Measurements from ENCODE around the gene KLF12. TPM values are rescaled to one million over a fixed set of nuclear protein-coding genes. Genes with fewer than 3 reads are reported as not detected.

KLF12 gene
- 1.7 and 12.8 TPM in 2 replicates for total RNA-seq (2014; rRNA removed; shearing (Covaris generic); ENCODE audit: low replicate concordance)

DNA sequence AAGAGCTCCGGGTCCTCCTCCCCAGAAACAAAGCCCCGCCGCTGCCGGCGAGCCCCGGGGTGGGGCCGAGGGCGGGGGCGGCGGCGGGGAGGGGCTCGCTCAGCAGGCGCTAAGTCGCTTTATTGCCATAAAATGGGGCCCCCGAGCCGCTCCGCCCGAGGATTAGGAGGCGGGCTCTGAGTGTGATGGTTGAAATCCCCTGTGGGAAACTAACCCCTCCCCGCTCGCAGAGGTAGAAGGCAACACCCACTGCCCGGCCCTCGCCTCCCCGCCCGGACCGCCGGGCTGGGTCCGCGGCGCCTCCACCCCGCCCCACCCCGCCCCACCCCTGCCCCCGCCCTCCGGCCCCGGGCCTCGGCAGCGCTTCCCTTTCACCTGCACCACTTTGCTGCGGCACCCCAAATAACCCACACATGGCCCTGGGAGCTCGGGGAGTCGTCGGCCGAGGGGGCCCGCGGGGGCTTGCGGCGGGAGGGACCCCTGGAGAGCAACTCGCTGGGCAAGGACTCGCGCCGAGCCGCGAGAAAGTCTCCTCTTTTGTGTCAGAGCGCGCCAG is at the start of gene KLF12:
TSS of gene KLF12 (minus strand) at position 184 of the 556 bp plus-strand sequence.
- H3K36me3 ChIP-seq = no peaks in the 10 kb centered on the region
- H3K9me3 ChIP-seq = no peaks in the 10 kb centered on the region
- H3K27me3 ChIP-seq = no peaks in the 10 kb centered on the region
- H3K4me3 ChIP-seq = peak within 1 kb of the TSS; percentile 89
- peak; percentile 91 for DNase-seq

DNA sequence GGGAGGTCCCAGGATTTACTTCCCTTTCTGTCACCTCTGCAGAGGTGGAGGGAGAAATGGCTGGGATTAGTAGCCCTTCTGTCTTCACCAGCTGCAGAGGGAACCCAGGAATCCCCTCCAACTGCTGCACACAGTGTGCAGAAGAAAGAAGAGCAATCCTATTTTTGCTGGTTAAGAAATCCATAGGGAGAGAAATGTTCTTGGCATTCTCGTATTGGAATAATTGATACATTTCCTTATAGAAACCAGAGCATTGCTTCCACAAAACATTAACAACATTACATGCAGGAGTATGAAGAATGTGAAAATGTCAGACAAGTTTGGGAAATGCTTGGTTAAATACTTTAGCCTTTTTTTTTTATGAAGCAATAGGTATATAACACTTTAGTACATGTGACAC is 48.3 kb upstream of the KLF12 start:
- Histone ChIP-seq H3K36me3 (no peaks in the 10 kb centered on the region), H3K9me3 (no peaks in the 10 kb centered on the region; the same call in 1 of the 2 replicates), H3K4me3 (no peak overlapping the region), H3K27me3 (no peaks in the 10 kb centered on the region)
- DNase-seq = no peak

DNA sequence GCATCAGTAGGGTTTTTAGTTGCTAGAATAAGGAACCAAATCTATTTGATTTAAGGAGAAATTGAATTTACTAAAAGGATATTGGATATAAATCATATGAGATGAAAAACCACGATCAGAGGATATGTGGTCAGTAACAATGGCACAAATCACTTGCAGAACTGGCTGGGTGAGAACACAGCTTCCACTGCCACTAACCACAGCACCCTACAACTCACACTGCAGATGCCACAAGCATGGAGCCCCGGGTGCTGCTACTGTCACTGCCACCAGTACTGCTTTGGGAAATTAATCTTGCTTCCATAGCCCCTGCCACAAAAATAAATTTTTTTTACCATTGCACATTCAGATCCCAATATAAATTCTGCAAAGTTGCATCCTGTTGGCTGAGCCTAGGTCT is 40.6 kb upstream of the KLF12 start:
- DNase-seq = no peak
- no peaks in the 10 kb centered on the region for H3K36me3 ChIP-seq
- no peaks in the 10 kb centered on the region for H3K27me3 ChIP-seq
- no peak overlapping the region for H3K4me3 ChIP-seq
- H3K9me3 ChIP-seq = no peaks in the 10 kb centered on the region

DNA sequence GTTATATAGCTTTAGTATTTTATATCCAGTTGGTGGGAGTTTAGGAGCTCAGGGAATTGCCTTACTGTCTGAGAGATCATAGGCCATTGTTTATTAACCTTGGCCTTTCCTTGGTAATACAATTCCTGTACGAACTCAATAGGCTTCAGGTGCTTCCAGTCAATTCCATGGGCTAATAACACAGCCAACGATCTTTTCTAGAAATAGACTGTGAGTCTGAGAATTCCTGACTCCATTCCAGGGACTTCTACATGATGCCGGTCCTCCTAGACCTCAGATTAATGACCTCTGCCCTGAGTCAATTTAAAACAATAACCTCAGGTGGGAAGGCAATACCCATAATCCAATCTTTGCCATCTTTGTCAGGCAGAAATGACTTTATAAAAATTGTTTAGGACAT is 39.6 kb upstream of the KLF12 start:
- no peak for DNase-seq
- Histone ChIP-seq H3K36me3 (no peaks in the 10 kb centered on the region), H3K9me3 (no peaks in the 10 kb centered on the region), H3K4me3 (no peak overlapping the region), H3K27me3 (no peaks in the 10 kb centered on the region)

DNA sequence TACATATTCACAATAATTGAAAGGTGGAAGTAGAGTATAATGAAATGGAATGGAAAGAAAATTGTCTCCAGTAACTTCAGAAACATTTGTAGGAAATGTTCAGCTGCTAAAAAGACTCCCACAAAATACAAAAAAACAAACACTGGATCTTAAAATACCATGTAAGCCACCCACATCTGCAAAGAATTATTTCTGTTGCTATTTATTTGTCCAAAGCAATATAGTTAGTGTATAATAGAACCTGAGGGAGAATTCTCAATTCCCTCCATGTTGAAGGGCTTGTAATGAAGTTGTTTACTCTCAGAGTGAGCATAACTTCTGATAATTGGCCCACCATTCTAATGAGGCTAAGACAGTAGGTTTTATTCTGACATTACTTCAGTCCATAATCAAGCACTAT is 37.4 kb upstream of the KLF12 start:
- no peaks in the 10 kb centered on the region for H3K9me3 ChIP-seq
- no peak for DNase-seq
- H3K4me3 ChIP-seq = no peak overlapping the region
- H3K36me3 ChIP-seq = no peaks in the 10 kb centered on the region
- H3K27me3 ChIP-seq = no peaks in the 10 kb centered on the region

DNA sequence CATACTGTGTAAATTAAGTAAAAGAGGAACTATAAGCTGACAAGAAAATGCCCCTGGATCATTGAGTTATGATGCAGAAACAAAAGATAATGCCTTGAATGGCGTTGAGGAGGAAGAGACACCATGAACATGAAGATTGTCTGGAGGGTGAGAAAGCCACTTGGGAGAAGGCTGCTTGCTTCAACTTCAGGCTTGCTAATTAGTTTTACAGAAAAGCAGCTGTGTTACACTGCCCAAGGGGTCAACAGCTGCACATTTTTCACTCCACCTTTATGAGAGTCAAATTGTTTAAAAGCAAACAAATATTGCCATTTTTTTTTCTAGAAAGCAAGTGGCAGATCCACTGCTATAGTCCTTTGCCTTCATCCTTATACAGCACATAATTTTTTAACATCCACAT is 35.5 kb upstream of the KLF12 start:
- no peaks in the 10 kb centered on the region for H3K9me3 ChIP-seq
- no peak for DNase-seq
- H3K36me3 ChIP-seq = no peaks in the 10 kb centered on the region
- H3K4me3 ChIP-seq = no peak overlapping the region
- H3K27me3 ChIP-seq = no peaks in the 10 kb centered on the region

DNA sequence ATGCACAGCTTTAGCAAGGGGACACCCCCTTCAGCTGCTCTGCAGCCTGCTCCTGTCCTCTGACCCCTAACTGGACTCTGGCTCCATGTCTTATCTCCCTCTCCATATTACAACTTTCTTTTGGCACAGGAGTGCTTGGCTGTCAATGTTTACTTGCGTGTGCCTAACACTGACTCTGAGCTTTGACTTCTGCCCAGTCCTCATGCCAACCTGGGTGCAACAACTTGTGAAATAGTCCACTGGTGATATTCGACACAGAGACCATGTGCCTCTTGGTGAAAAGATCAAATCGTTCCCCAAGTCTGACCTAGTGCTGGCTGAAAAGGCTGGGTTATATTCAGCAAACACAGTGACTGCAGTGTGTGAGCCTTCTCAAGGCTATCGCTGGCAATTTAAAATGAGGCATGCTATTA is 34.1 kb upstream of the KLF12 start:
- Histone ChIP-seq H3K4me3 (no peak overlapping the region), H3K36me3 (no peaks in the 10 kb centered on the region), H3K27me3 (no peaks in the 10 kb centered on the region), H3K9me3 (no peaks in the 10 kb centered on the region)
- no peak for DNase-seq

DNA sequence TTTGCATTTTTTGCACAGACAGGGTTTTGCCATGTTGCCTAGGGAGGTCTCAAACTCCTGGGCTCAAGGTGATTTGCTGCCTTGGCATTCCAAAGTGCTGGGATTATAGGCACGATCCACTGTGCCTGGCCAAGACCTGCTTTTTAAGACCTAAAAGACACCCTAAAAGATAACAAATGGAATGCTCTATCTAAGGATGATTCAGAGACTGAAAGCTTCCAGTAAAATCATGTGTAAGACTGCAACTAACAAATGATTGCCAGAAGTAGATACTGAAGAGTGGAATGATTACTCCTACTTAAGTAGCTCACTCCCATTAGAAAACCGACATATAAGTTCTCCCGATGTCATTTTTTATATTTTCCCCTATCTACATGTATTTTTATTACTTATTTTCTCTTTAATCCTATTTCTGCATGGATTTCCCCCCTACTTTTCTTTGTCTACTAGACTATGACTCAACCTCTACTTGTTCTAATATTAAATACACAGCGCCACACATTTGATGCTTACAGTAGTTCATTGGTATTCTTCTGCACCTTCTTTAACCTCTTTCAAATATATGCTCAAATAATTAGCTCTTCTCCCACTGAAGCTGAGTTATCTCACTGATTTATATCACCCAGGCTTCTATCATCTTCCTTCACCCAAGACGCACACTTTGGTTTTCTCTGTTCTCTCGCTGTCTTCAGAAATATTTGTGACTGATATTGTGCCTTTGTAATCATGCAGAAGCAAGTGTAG is 32.2 kb upstream of the KLF12 start:
- Histone ChIP-seq H3K4me3 (no peak overlapping the region), H3K27me3 (no peaks in the 10 kb centered on the region), H3K9me3 (no peaks in the 10 kb centered on the region), H3K36me3 (no peaks in the 10 kb centered on the region)
- no peak for DNase-seq

DNA sequence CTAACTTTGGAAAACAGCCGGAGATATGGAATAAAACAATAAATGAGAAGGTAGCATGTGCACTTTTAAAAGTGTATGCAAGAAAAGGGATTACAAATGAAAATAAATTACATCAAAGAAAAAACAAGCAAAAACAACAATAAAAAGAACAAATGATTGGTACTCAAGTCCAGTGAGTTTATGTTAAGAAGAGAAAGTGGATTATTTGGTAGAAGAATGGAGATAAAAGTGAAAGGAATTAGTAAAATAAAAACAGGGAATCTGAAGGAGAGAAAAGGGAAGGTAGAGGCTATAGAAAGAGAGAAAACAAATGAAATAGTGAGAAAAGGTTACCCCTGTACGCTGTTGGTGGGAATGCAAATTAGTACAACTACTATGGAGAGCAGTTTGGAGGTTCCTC is 28.6 kb upstream of the KLF12 start:
- Histone ChIP-seq H3K27me3 (no peaks in the 10 kb centered on the region), H3K4me3 (no peak overlapping the region), H3K36me3 (no peaks in the 10 kb centered on the region), H3K9me3 (no peaks in the 10 kb centered on the region)
- DNase-seq = no peak

DNA sequence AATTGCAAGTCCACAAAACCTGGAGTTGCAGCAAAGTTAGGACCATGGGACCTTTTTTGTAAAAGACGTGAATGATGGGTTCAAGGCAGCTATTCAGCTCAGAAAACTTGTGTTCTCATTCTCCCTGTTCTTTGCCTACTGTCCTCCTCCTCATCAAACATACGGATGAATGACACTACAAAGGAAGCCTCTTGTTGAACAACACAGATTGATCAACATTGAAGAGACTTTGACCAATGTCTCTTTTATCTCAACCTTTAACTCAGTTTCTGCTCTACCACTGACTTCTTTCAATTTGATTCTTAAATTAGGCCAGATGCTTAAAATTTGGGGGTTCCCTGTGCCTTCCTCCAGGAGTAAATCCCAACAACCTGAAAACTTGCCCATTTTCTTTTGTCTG is 27.9 kb upstream of the KLF12 start:
- no peak for DNase-seq
- Histone ChIP-seq H3K36me3 (no peaks in the 10 kb centered on the region), H3K4me3 (no peak overlapping the region), H3K27me3 (no peaks in the 10 kb centered on the region), H3K9me3 (no peaks in the 10 kb centered on the region)

DNA sequence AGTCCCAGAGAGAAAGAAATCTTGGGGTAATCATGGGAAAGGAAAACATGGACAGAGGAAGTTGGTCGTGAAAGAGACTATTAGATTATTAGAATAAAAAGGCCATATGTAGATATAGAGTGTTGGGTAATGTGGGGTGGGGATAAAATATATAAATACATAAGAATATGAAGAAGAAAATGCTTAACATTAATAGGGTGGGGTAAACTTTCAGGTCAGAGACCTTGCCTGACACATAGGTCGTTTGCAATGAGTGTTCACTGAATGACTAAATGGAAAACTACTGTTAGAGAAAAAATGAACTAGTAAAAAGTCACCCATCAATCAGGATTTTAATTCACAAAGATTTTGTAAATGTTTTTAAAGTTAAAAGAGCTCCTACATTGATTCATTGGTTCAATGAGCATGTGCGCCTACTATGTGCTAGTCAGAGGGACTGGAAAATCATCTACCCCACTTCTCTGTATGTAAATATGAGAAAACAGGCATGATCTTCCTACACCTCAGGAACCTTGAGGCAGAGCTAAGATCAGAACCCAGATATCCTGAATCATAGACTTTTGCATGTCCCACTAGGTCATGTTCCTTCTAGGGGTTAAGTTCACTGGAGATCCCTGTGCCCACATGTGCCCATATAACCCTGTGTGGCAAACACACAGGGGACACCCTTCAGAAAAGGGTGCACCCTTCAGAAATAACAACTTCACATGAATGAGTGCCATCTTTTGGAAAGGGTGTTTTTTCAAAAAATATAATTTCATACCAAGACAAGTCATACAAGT is 24.6 kb upstream of the KLF12 start:
- no peaks in the 10 kb centered on the region for H3K36me3 ChIP-seq
- no peak overlapping the region for H3K4me3 ChIP-seq
- H3K27me3 ChIP-seq = no peaks in the 10 kb centered on the region
- DNase-seq = no peak
- no peaks in the 10 kb centered on the region for H3K9me3 ChIP-seq

DNA sequence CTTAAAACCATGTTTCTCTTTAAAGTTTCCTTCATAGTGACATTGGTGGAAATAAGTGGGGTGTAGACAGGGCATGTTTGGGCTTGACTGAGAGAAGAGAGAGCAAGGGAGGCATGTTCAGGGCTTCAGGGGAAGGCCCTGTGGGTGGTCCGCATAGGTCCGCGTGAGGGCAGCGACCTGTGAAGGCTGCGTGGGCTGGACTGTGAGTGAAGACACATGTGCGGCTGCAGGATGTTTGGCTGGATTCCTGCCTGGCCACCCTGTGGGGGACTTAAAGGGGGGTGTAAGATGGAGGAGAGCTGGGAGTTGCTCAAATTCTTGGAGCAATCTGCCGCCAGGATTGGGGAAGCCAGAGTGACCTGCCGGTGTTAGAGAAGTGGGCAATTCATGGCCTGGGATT is 23.8 kb upstream of the KLF12 start:
- H3K36me3 ChIP-seq = no peaks in the 10 kb centered on the region
- no peaks in the 10 kb centered on the region for H3K27me3 ChIP-seq
- H3K9me3 ChIP-seq = no peaks in the 10 kb centered on the region
- DNase-seq = no peak
- no peak overlapping the region for H3K4me3 ChIP-seq

DNA sequence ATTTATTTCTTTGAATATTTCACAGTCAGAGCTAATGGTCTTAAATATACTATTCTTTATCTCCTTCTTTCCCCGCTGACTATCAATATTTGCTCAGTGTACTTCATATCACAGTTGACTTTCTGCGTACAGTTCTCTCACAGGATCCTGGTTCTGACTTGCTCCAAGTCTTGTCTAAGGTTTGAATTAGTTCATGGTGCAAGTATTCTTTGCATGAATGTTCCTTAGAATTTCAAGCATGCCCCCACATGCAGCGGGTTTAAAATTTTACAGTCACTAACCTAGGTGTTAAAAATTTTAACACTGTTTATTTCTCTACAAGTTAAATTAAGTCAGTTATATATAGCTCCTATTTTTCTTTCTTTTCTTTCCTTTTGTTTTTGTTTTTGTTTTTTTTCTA is 20.8 kb upstream of the KLF12 start:
- DNase-seq = no peak
- Histone ChIP-seq H3K9me3 (no peaks in the 10 kb centered on the region), H3K4me3 (no peak overlapping the region), H3K27me3 (no peaks in the 10 kb centered on the region), H3K36me3 (no peaks in the 10 kb centered on the region)

DNA sequence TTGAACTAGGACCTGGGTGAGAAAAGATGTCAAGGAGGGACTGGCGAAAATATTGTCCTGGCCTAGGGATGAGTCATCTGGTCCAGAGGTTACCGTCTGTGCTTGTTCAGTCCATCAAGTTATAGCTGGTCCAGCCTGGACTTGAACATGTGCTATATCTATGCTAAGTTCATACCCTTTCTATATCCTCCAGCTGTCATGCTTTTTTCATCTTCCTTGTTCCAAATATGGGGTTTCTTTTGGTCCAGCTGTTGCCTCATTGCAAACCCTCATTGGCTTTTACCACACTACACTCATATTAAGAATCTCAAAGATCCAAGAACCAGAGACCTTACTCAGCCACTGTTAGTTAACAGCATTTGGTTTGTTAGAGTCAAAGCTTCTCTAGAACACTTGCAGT is 19.1 kb upstream of the KLF12 start:
- no peaks in the 10 kb centered on the region for H3K27me3 ChIP-seq
- H3K9me3 ChIP-seq = no peaks in the 10 kb centered on the region
- H3K4me3 ChIP-seq = no peak overlapping the region
- DNase-seq = no peak
- no peaks in the 10 kb centered on the region for H3K36me3 ChIP-seq

DNA sequence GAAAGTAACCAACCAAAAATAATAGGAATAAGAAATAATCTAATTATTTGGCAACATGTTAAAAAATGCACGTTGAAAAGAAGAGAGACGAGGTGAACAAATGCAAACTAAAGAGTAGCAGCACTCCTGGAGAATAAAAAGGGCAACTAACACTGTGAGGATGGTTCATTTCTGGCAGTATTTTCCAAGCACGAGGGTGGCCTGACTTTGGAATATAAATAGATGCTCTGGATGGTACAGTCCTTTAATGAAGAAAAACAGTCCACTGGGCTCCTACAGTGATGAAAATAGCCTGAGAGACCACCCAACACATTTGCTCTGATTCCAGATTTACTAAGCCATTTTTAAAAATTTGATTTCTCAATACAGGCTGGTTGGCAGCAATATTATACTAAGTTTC is 17.7 kb upstream of the KLF12 start:
- Histone ChIP-seq H3K4me3 (no peak overlapping the region), H3K27me3 (no peaks in the 10 kb centered on the region), H3K9me3 (no peaks in the 10 kb centered on the region), H3K36me3 (no peaks in the 10 kb centered on the region)
- DNase-seq = no peak

DNA sequence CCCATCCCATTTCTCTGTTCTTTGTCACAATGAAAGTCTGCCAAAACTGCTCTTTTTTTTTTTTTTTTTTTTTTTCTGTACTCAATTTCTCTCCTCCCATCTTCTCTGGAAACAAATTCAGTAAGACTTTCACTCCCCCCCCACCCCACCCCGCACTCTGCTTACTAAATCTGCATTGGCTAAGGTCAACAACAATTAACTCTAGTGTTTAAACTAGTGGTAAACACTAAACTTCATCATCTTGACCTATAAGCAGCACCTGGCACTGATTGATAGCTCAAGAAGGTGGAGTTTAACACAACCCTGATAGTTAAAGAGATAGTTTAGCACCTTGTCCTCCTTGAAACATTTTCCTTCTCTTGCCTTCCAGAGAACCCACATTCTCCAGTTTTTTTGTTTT is 14.1 kb upstream of the KLF12 start:
- Histone ChIP-seq H3K4me3 (no peak overlapping the region), H3K9me3 (no peaks in the 10 kb centered on the region), H3K36me3 (no peaks in the 10 kb centered on the region), H3K27me3 (no peaks in the 10 kb centered on the region)
- no peak for DNase-seq

DNA sequence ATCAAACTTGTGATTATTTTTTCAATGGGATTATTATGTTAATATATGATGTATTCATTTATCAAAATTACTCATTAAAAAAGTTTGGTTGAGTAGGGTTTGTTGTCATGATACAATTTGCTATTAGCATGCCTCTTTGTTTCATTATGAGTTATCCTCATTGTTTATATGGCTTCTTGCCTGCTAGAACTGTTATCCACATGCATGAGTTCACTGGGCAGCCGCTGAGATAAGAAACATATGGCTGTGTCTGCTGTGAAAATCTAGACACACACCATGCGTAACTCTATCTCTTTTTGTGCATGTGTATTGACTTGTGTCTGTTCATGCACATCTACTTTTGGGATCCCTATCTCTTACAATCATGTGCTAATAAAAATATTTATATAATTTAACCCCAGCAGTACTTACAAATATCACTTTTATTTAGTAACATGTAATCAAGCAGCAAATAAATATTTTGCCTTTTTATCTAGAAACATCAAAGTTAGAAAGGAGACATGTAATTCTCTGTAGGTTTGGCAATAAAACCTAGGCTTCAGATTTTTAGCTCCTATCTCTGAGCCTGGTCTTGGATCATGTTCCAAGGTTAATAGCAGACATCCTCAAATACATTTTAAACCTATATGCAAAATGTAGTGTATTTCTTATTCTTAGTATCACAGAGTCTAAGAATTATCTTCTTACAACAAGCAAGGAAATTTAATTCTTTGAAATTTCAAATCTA is 11.2 kb upstream of the KLF12 start:
- Histone ChIP-seq H3K4me3 (no peak overlapping the region), H3K27me3 (no peaks in the 10 kb centered on the region), H3K9me3 (no peaks in the 10 kb centered on the region), H3K36me3 (no peaks in the 10 kb centered on the region)
- no peak for DNase-seq
